ENCODE measurements around the gene RUSC1.
"Not testable (repeated sequence)": the region's sequence is repeated elsewhere in the genome, so short reads cannot be mapped to it uniquely, and the experiment has no call there.

- TF ChIP-seq CTCF (conservative IDR thresholded peaks at IDR 0.05); ZFX (IDR thresholded peaks at IDR 0.05): not testable (repeated sequence)
Observed at GRCh38 chr1:155291006-155291405, 29.7 kb upstream of the RUSC1 start.
